ENCODE data around the gene CTBP2. TPM values are rescaled to one million over a fixed set of nuclear protein-coding genes. Genes with fewer than 3 reads are reported as not detected.
A peak's percentile ranks its signal among the peaks of the same experiment; 100 is the strongest.

The CTBP2 gene
- total RNA-seq, 2 donors from 2014 or later, result 106 to 172 TPM

DNA sequence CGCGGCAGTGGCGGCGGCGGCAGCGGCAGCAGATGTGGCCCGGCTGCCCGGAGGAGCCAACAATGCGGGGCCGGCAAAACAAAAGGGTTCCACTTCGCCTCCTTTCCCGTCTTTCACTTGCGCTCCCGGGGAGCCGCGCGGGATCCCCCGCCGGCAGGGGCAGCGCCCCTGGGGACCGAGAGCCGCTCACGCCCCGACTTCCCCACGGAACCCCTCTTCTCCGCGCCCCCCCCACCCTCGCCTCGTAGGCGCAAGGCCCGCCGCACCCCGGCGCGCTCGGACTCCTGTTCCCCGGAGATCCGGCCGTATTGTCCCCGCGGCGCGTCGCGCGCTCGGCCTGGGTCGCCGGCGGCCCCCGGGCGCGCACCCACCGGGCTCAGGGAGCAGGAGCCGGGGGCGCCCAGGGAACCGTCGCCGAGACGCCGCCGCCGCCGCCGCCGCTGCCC, 854 bp downstream of the CTBP2 start:
- no peak for DNase-seq
- peaks cover 6% of the 10 kb centered on the region for H3K4me1 ChIP-seq
- intact Hi-C loops (cut with DNase I), result no loop called here

GRCh38 chr10:125158601-125159485, 1.5 kb downstream of the CTBP2 start:
- H3K9me3 ChIP-seq, result no peaks in the 10 kb centered on the region
- intact Hi-C loops (cut with DNase I), result no loop called here
- H3K4me3 ChIP-seq, result peak overlapping the region; percentile 69
- H3K4me1 ChIP-seq, result peaks cover 11% of the 10 kb centered on the region
- no peak for TF ChIP-seq CTCF (IDR thresholded peaks at IDR 0.05)
- H3K9ac ChIP-seq (ENCODE audit: low read depth in 2 of 2, low read length in 2 of 2), result peak overlapping the region; percentile 94 to 99
- H3K36me3 ChIP-seq, result no peaks in the 10 kb centered on the region
- peak; percentile 71 for DNase-seq
- H3K27ac ChIP-seq, result peak overlapping the region; percentile 97
- H3K27me3 ChIP-seq, result no peaks in the 10 kb centered on the region

More for the DNA sequence above, 854 bp downstream of the CTBP2 start:
- H3K27me3 ChIP-seq, result no peaks in the 10 kb centered on the region
- H3K9ac ChIP-seq (ENCODE audit: low read depth in 2 of 2, low read length in 2 of 2), result peak overlapping the region; percentile 74 to 93
- no peaks in the 10 kb centered on the region for H3K36me3 ChIP-seq
- no peak for TF ChIP-seq CTCF (IDR thresholded peaks at IDR 0.05)
- no peaks in the 10 kb centered on the region for H3K9me3 ChIP-seq
- peak overlapping the region; percentile 93 for H3K27ac ChIP-seq
- peak overlapping the region; percentile 69 for H3K4me3 ChIP-seq

GRCh38 chr10:125158275-125158600, 2.1 kb downstream of the CTBP2 start:
- Histone ChIP-seq H3K36me3 (no peaks in the 10 kb centered on the region), H3K9me3 (no peaks in the 10 kb centered on the region), H3K4me3 (peak overlapping the region; percentile 69), H3K27me3 (no peaks in the 10 kb centered on the region), H3K4me1 (peaks cover 12% of the 10 kb centered on the region), H3K9ac (ENCODE audit: low read depth in 2 of 2, low read length in 2 of 2) (peak overlapping the region; percentile 94 to 99), H3K27ac (peak overlapping the region; percentile 97)
- no peak for TF ChIP-seq CTCF (IDR thresholded peaks at IDR 0.05)
- intact Hi-C loops (cut with DNase I), result no loop called here
- DNase-seq, result no peak

- Histone ChIP-seq H3K9me3 (no peaks in the 10 kb centered on the region), H3K9ac (ENCODE audit: low read depth in 2 of 2, low read length in 2 of 2) (peak overlapping the region; percentile 29 to 82), H3K36me3 (no peaks in the 10 kb centered on the region), H3K4me1 (peaks cover 19% of the 10 kb centered on the region), H3K27ac (peak overlapping the region; percentile 97), H3K4me3 (peak overlapping the region; percentile 69), H3K27me3 (no peaks in the 10 kb centered on the region)
- TF ChIP-seq CTCF (IDR thresholded peaks at IDR 0.05), result no peak
- no peak for DNase-seq
- intact Hi-C loops (cut with DNase I), result no loop called here
These were observed 2.9 kb downstream of the CTBP2 start for GRCh38 chr10:125157505-125157904.

- peak; percentile 65 for DNase-seq
- intact Hi-C loops (cut with DNase I), result no loop called here
- H3K9ac ChIP-seq (ENCODE audit: low read depth in 2 of 2, low read length in 2 of 2), result peak overlapping the region; percentile 29 to 82
These were observed 3.5 kb downstream of the CTBP2 start for GRCh38 chr10:125156739-125157480.

More at GRCh38 chr10:125156739-125157480, 3.5 kb downstream of the CTBP2 start:
- TF ChIP-seq CTCF (IDR thresholded peaks at IDR 0.05), result no peak
- H3K27ac ChIP-seq, result peak overlapping the region; percentile 97
- H3K4me1 ChIP-seq, result peaks cover 21% of the 10 kb centered on the region
- peak overlapping the region; percentile 69 for H3K4me3 ChIP-seq
- H3K27me3 ChIP-seq, result no peaks in the 10 kb centered on the region
- H3K9me3 ChIP-seq, result no peaks in the 10 kb centered on the region
- no peaks in the 10 kb centered on the region for H3K36me3 ChIP-seq
